ENCODE measurements around the gene PCCB.
"Not testable (repeated sequence)": the region's sequence is repeated elsewhere in the genome, so short reads cannot be mapped to it uniquely, and the experiment has no call there.

Gene PCCB

DNA sequence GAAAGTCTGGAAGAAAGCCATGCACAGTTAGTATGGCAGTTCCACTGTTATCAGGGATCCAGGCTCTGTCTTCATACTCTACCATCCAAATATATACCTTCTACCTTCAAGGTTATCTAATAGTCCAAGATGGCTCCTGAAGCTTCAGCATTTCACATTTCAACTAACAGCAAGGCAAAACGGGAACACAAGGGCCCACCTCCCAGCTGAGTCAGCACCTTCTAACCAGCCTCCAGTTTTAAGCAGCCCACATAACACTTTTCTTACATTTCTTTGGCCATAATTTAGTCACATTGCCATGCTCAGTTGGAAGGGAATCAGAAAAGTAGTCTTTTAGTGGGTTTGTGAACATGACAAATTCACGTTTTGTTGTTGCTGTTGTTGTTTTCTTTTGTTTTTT, 38.6 kb upstream of the PCCB start:
- no peak for ATAC-seq
- TF ChIP-seq, protein P1, sequence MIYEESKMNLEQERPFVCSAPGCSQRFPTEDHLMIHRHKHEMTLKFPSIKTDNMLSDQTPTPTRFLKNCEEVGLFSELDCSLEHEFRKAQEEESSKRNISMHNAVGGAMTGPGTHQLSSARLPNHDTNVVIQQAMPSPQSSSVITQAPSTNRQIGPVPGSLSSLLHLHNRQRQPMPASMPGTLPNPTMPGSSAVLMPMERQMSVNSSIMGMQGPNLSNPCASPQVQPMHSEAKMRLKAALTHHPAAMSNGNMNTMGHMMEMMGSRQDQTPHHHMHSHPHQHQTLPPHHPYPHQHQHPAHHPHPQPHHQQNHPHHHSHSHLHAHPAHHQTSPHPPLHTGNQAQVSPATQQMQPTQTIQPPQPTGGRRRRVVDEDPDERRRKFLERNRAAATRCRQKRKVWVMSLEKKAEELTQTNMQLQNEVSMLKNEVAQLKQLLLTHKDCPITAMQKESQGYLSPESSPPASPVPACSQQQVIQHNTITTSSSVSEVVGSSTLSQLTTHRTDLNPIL (CRISPR knock-in tag; IDR thresholded peaks at IDR 0.05; ENCODE audit: low read depth), result no peak
- TF ChIP-seq, protein P2, sequence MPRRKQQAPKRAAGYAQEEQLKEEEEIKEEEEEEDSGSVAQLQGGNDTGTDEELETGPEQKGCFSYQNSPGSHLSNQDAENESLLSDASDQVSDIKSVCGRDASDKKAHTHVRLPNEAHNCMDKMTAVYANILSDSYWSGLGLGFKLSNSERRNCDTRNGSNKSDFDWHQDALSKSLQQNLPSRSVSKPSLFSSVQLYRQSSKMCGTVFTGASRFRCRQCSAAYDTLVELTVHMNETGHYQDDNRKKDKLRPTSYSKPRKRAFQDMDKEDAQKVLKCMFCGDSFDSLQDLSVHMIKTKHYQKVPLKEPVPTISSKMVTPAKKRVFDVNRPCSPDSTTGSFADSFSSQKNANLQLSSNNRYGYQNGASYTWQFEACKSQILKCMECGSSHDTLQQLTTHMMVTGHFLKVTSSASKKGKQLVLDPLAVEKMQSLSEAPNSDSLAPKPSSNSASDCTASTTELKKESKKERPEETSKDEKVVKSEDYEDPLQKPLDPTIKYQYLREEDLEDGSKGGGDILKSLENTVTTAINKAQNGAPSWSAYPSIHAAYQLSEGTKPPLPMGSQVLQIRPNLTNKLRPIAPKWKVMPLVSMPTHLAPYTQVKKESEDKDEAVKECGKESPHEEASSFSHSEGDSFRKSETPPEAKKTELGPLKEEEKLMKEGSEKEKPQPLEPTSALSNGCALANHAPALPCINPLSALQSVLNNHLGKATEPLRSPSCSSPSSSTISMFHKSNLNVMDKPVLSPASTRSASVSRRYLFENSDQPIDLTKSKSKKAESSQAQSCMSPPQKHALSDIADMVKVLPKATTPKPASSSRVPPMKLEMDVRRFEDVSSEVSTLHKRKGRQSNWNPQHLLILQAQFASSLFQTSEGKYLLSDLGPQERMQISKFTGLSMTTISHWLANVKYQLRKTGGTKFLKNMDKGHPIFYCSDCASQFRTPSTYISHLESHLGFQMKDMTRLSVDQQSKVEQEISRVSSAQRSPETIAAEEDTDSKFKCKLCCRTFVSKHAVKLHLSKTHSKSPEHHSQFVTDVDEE (CRISPR knock-in tag; IDR thresholded peaks at IDR 0.05), result no peak
- TF ChIP-seq PPARA (CRISPR knock-in tag; IDR thresholded peaks at IDR 0.05; ENCODE audit: borderline replicate concordance) (no peak), ZNF565 (CRISPR knock-in tag; conservative IDR thresholded peaks at IDR 0.05; ENCODE audit: low read depth) (no peak), TOX (CRISPR knock-in tag; IDR thresholded peaks at IDR 0.05; ENCODE audit: borderline replicate concordance) (no peak), BACH2 (CRISPR knock-in tag; IDR thresholded peaks at IDR 0.05; ENCODE audit: borderline replicate concordance) (no peak), SNAI2 (CRISPR knock-in tag; IDR thresholded peaks at IDR 0.05) (no peak), ZC3H10 (CRISPR knock-in tag; IDR thresholded peaks at IDR 0.05) (no peak), OSR1 (CRISPR knock-in tag; IDR thresholded peaks at IDR 0.05) (no peak), ZFP3 (CRISPR knock-in tag; IDR thresholded peaks at IDR 0.05) (no peak)

GRCh38 chr3:136222746-136223145, 27.4 kb upstream of the PCCB start:
- ATAC-seq, result not testable (repeated sequence)

DNA sequence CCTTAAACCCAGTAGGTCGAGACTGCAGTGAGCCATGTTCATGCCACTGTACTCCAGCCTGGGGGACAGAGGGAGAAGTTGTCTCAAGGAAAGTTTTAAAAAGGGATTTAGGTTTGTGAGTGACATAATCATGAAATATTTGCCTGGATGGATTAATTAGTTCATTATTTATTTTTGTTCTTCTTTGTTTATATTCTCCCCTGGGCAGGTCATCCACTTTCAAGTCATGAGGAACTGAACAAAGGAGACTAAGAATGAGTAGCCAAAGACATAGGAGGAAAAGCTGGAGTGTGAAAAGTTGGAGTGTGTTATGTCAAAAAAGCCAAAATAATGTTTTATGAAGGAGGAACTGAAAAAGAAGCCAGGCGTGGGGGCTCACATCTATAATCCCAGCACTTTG, 17.7 kb upstream of the PCCB start:
- TF ChIP-seq CSRNP3 (CRISPR knock-in tag; IDR thresholded peaks at IDR 0.05) (no peak), ARNTL (CRISPR knock-in tag; IDR thresholded peaks at IDR 0.05; ENCODE audit: borderline replicate concordance, low read depth) (no peak), SNAI2 (CRISPR knock-in tag; IDR thresholded peaks at IDR 0.05) (no peak), CSDC2 (CRISPR knock-in tag; IDR thresholded peaks at IDR 0.05) (no peak), ZNF8 (CRISPR knock-in tag; IDR thresholded peaks at IDR 0.05) (no peak), ISL1 (CRISPR knock-in tag; IDR thresholded peaks at IDR 0.05) (no peak), ZNF565 (CRISPR knock-in tag; conservative IDR thresholded peaks at IDR 0.05; ENCODE audit: low read depth) (no peak), PPARA (CRISPR knock-in tag; IDR thresholded peaks at IDR 0.05; ENCODE audit: borderline replicate concordance) (no peak)
- TF ChIP-seq, protein P3, sequence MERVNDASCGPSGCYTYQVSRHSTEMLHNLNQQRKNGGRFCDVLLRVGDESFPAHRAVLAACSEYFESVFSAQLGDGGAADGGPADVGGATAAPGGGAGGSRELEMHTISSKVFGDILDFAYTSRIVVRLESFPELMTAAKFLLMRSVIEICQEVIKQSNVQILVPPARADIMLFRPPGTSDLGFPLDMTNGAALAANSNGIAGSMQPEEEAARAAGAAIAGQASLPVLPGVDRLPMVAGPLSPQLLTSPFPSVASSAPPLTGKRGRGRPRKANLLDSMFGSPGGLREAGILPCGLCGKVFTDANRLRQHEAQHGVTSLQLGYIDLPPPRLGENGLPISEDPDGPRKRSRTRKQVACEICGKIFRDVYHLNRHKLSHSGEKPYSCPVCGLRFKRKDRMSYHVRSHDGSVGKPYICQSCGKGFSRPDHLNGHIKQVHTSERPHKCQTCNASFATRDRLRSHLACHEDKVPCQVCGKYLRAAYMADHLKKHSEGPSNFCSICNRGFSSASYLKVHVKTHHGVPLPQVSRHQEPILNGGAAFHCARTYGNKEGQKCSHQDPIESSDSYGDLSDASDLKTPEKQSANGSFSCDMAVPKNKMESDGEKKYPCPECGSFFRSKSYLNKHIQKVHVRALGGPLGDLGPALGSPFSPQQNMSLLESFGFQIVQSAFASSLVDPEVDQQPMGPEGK (CRISPR knock-in tag; IDR thresholded peaks at IDR 0.05; ENCODE audit: borderline replicate concordance), result no peak
- ATAC-seq, result no peak

DNA sequence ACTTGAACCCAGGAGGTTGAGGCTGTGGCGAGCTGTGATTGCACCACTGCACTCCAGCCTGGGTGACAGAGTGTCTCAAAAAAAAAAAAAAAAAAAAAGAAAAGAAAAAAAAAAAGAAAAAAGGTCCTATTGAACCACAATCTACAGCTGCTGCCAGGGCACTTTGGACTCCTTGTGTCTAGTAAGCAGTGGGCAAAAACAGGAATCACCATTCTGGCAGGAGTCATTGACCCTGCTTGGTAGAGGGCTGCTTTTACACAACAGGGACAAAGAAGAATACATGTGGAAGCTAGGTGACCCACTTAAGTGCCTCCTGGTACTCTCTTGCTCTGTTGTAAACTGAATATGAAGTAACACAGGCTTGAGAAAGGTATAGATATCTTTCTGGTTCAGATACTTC, 14.6 kb upstream of the PCCB start:
- TF ChIP-seq, protein P2 (CRISPR knock-in tag; IDR thresholded peaks at IDR 0.05), result no peak
- no peak for ATAC-seq

DNA sequence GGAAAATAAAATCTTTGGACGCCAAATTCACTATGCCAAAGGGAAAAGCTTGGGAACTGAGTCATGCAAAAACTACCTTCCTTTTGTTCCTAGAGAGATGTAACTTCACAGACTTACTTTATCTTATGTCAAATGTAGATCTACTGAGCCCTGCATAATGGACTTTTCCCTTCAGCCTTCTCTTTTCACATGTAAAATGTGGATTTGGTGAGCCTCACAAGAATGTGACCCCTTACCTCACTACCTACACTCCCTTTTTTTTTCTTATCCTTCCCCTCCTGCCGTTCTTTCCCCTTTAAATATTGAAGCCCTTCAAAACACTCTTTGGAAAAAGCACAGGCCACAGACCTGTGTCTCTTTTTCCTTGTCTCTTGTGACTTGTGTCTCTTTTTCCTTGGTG, 14.0 kb upstream of the PCCB start:
- ATAC-seq, result no peak
- no peak for TF ChIP-seq ZNF70 (CRISPR knock-in tag; IDR thresholded peaks at IDR 0.05)
- TF ChIP-seq ZNF8 (CRISPR knock-in tag; IDR thresholded peaks at IDR 0.05), result no peak
- no peak for TF ChIP-seq BACH2 (CRISPR knock-in tag; IDR thresholded peaks at IDR 0.05; ENCODE audit: borderline replicate concordance)
- no peak for TF ChIP-seq GLIS3 (CRISPR knock-in tag; IDR thresholded peaks at IDR 0.05)
- TF ChIP-seq SNAI2 (CRISPR knock-in tag; IDR thresholded peaks at IDR 0.05), result no peak
- TF ChIP-seq ZC3H10 (CRISPR knock-in tag; IDR thresholded peaks at IDR 0.05), result no peak
- no peak for TF ChIP-seq ZFP3 (CRISPR knock-in tag; IDR thresholded peaks at IDR 0.05)
- TF ChIP-seq PPARA (CRISPR knock-in tag; IDR thresholded peaks at IDR 0.05; ENCODE audit: borderline replicate concordance), result no peak
- no peak for TF ChIP-seq RARB (CRISPR knock-in tag; IDR thresholded peaks at IDR 0.05)
- TF ChIP-seq ARNTL (CRISPR knock-in tag; IDR thresholded peaks at IDR 0.05; ENCODE audit: borderline replicate concordance, low read depth), result no peak
- TF ChIP-seq, protein P2 (CRISPR knock-in tag; IDR thresholded peaks at IDR 0.05), result no peak
